ENCODE measurements around the gene LRRC32. TPM values are rescaled to one million over a fixed set of nuclear protein-coding genes. Genes with fewer than 3 reads are reported as not detected.

The LRRC32 gene
- total and polyA plus RNA-seq, 9 of the 15 experiments (the other 6 are each of a cell fraction or from before 2014, with no cell fraction given), result 0.10 to 0.50 (median 0.19) TPM; not detected in 5

DNA sequence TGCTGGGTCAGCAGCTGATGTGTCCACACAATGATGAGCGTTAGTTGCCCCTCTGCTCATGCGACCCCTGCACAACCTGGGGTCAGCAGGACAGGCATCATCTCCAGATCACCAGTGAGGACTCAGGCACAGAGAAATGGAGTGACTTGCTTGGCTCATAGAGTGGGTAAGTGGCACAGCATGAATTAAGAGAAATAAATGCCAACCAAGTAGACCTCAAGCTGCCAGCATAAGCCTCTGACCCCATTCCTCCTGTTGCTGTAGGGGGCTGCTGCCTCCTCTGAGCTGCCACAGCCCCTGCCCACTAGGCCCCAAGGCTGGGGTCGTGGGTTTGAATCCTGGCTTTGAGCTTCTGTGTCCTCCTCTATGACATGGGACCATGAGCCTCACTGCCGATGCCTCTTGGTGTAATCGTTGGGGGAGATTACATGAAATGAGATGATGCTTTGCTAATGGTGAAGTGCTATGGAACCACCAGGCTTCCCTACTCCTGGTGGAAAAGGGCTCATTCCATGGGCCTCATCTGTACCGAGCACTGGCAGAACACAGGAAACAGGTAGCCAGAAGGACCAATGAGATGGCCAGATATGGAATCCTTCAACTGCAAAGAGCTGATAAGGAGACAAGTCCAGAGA is 33.6 kb downstream of the LRRC32 start (continued):
- no peak for TF ChIP-seq RREB1 (CRISPR knock-in tag; IDR thresholded peaks at IDR 0.05)
- TF ChIP-seq ZNF324 (CRISPR knock-in tag; IDR thresholded peaks at IDR 0.05), result no peak

DNA sequence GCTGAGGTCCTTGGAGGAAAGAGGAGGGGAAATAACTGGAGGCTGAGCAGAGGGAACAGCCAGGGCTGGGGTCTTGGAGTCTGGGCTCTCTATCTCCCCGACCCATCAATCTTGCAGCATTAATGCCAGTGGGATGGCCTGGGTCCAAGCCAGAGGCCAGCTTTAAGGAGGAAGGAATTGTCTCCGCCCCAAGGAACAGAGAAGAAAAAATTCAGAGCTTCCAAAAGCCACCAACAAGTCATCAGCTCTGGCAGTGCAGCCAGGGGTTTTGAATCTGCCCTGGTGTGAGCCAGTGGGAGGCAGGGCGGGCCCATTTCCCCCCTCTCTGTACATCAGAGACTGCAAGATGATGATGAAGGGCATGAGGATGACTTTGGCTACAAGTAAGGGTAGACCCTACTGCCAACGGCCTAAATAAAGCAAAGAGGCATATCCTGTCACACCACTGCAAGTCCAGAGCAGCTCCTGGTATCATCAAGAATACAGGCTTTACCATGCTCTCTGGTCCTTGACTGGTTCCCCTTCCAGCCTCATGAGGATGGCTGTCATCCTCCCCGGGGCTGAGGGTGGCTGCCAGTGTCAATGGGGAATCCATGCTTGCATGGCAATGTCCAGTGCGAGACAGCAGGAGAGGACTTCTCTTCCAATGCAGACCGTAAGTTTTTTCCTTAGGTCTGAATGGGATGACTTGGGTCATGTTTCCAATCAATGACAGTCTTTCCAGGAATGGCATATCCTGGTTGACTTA is 34.4 kb downstream of the LRRC32 start:
- no peak overlapping the region for H2AFZ ChIP-seq (ENCODE audit: low read depth, low read length)
- in situ Hi-C loops (cut with MboI), result no loop called here
- no peak for ATAC-seq
- no peak overlapping the region for H3K27ac ChIP-seq (ENCODE audit: extremely low read depth, low read depth, low read length)
- no peaks in the 10 kb centered on the region for H3K36me3 ChIP-seq (ENCODE audit: control insufficient read depth, insufficient read depth, low read length)
- H3K9ac ChIP-seq (ENCODE audit: insufficient read depth in 1 of 2, low read depth in 2 of 2, low read length in 2 of 2), result no peak overlapping the region
- WGBS (ENCODE audit: insufficient coverage, low coverage, missing lambda C conversion rate), result 1% methylated on average over 7 of the region's 7 CpGs
- intact Hi-C loops (cut with micrococcal nuclease), result no loop called here
- no peaks in the 10 kb centered on the region for H3K79me2 ChIP-seq (ENCODE audit: control insufficient read depth, insufficient read depth, low read length)
- H3K4me2 ChIP-seq (ENCODE audit: insufficient read depth, low read length), result no peak overlapping the region
- no peaks in the 10 kb centered on the region for H3K9me3 ChIP-seq (replicated peaks; ENCODE audit: control insufficient read depth, insufficient read depth, low read depth, low read length)
- H3K4me1 ChIP-seq (replicated peaks in 1 of 2; ENCODE audit: control insufficient read depth in 2 of 2, insufficient read depth in 2 of 2, low read length in 2 of 2), result peaks cover 0 to 5% of the 10 kb centered on the region in 2 experiments; a peak in 2 of 5 replicates
- H3K9me1 ChIP-seq (ENCODE audit: control insufficient read depth, insufficient read depth, low read length), result no peaks in the 10 kb centered on the region
- POLR2A ChIA-PET, result interaction anchor here (0.9 to 1.4 kb wide), 2 partner anchors 8 to 19 kb away, joined by 3 read pairs; no protein-coding TSS in a partner anchor
- CTCF ChIA-PET (ENCODE audit: low intra/inter-chr PET ratio), result no interaction called here
- no peak for FAIRE-seq
- H3K27me3 ChIP-seq (ENCODE audit: control insufficient read depth in 2 of 2, insufficient read depth in 2 of 2, low read length in 2 of 2), result peaks cover 18 to 61% of the 10 kb centered on the region in 2 experiments
- H3K4me3 ChIP-seq, result no peak overlapping the region
- no peaks in the 10 kb centered on the region for H4K20me1 ChIP-seq (replicated peaks; ENCODE audit: control insufficient read depth, insufficient read depth, low read length)
- DNase-seq (ENCODE audit: extremely low read depth in 1 of 4, low spot score in 3 of 4), result no peak
- no TSS peak for BruUV-seq (replicated peaks)
- TF ChIP-seq TAF1 (IDR thresholded peaks at IDR 0.05; ENCODE audit: control insufficient read depth, extremely low read depth, insufficient read depth, low read length, severe bottlenecking), result no peak
- no peak for TF ChIP-seq MXI1 (IDR thresholded peaks at IDR 0.05; ENCODE audit: low read depth, low read length)
- TF ChIP-seq RCOR1 (IDR thresholded peaks at IDR 0.05; ENCODE audit: borderline replicate concordance in 1 of 2, low read depth in 2 of 2, low read length in 2 of 2), result no peak
- no peak for TF ChIP-seq FOXP1 (CRISPR knock-in tag; IDR thresholded peaks at IDR 0.05)
- TF ChIP-seq PHF8 (IDR thresholded peaks at IDR 0.05; ENCODE audit: borderline replicate concordance, low read length), result no peak
- no peak for TF ChIP-seq E2F1 (CRISPR knock-in tag; IDR thresholded peaks at IDR 0.05)
- no peak for TF ChIP-seq MEF2D (tag; conservative IDR thresholded peaks at IDR 0.05; ENCODE audit: low read depth)
- TF ChIP-seq MLLT1 (IDR thresholded peaks at IDR 0.05), result no peak
